ENCODE results near the gene IL1B. TPM values are rescaled to one million over a fixed set of nuclear protein-coding genes. Genes with fewer than 3 reads are reported as not detected.

Gene IL1B
- polyA plus RNA-seq, 4 donors = 0.43 to 1.2 (median 0.84) TPM

DNA sequence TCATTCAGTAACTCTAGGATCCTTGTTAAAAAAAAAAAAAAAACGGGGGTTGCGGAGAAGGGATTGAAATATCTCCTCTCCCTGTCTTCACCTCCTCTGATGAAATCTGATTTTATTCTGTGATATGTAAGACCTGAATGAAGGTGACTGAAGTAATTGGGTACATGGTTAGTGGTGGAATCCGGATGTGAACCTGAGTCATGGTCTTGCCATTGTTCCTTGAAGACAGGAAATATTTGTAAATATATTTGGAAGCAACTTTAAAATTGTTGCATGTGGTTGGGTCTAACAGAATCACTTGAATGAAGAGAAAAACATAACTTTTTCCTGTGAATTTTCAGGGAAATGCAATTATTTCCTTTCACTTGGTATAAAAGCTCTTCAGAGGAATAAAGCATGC lies 49.3 kb downstream of the IL1B start:
- DNase-seq (ENCODE audit: low read depth in 4 of 4, low spot score in 3 of 4) = no peak

DNA sequence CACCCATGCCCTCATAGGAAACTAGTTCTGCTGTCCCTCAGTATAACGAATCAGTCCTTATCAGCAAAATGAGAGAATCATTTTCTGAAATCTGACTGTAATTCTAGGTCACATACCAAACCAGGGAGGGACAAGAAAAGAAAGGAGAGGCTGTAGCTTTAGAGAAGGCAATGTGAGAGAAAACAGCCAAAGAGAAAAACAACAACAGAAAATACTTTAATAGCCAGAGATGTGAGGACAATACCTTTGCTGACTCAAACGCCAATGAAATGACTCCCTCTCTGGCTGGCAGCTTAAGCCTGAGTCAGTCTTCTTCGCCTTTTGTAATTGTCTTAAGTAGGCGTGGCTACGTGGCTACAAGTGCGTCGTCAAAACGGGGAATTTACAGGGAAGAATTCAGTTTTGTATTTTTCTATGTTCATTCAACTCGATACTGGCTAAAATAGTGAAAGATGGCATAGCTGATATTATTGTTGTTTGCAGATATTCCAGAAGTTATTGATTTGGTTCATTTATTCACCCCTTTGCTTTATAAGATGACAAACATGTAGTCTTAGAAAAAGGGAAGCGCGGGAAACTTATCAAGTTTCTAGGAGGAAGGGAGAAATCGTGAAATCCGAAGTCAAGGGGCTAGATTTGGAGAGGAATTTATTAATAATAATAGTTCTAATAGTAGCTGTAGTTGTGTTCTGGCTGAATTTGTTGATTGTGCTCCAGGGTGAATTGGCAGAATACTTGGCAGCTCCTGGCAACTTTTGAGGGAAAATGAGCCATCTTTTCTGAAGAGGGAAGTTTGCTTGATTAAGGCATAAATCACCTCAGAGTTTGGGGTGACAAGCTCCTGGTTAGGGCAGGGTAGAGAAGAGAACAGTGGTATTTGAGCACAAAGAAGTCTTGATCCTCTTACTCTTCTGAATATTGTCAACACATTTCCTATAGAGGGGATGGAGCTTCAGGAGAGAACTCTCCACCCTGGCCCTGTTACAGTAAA lies 52.1 kb downstream of the IL1B start, which contains the start of gene IL1A:
IL1A (minus strand) TSS at position 295 of the 991 bp plus-strand sequence. CDS start 723 bp downstream, outside the sequence.
- DNase-seq (ENCODE audit: low read depth in 4 of 4, low spot score in 3 of 4) = no peak

DNA sequence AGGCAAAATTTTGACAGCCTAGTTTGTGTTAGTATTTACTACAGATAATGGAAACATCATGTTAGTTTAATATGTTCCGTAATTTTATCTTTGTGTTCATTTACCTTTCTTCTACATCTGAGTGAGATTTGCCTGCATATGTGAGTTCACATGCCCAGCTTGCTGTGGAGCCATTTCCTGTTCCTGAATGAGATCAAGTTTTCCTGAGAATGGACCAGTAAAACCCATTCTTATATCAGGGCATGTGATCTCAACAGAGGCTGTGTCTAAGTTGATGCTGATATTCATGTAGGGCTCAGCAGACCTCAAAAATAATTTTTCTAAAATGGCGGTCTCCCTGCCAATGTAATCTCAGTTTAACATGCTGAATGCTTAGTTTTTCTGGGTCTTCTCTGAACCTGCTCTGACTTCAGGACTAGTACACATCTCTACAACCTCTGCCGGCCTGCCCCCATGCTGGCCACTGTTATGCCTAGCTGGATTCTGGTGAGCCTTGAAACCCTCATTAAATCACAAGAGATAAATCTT lies 53.3 kb downstream of the IL1B start:
- DNase-seq (ENCODE audit: low read depth in 4 of 4, low spot score in 3 of 4) = no peak

DNA sequence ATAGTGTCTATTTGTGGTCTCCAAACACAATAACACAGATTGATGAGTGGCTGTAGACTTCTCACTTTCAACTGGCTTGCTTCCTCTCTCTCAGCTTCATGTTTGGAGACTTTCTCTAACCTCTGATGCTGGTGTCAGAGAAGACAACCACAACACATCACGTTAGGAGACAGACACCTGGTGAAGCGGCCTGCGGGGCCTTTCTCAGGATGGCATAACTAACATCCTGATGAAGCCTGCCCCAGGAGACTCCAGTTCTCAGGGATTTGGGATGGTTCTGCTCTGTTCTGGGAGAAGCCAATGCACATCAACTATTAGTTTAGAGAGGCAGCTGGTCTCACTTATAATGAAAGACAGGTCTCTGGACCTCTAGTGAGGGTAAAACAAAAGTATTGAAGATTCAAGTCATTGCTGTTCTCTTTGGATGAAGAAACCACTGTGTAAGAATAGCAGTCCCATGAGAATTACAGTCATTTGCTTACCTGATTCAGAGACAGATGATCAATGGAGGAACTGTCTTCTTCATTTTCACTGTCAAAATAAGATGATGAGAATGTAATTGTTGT lies 54.3 kb downstream of the IL1B start:
- DNase-seq (ENCODE audit: low read depth in 4 of 4, low spot score in 3 of 4) = no peak

Other genes with a start within 250 kb of the IL1B start
- 10 to 100 TPM; 37.3 to 42.9 (median 41.9) TPM for gene SLC20A1, start 190.8 kb downstream of the IL1B start, polyA plus RNA-seq (ENCODE audit: insufficient read length in 4 of 4)
- under 1 TPM in 3 of 4 donors, not detected in 1; 0.08 to 0.48 (median 0.29) TPM for gene NT5DC4, start 115.8 kb downstream of the IL1B start, polyA plus RNA-seq (ENCODE audit: insufficient read length in 4 of 4)
- gene CKAP2L, start 72.2 kb downstream of the IL1B start, polyA plus RNA-seq (ENCODE audit: insufficient read length in 4 of 4) = 10 to 100 TPM; 13.8 to 16.6 (median 15.2) TPM
- gene IL1A, start 52.3 kb downstream of the IL1B start, polyA plus RNA-seq (ENCODE audit: insufficient read length in 4 of 4) = under 1 TPM in 2 of 4 donors, not detected in 2; 0.23 to 0.31 TPM
- under 1 TPM in 2 of 4 donors, not detected in 2; 0.26 to 0.27 TPM for gene IL37, start 74.4 kb upstream of the IL1B start, polyA plus RNA-seq (ENCODE audit: insufficient read length in 4 of 4)
- under 1 TPM in 3 of 4 donors, not detected in 1; 0.05 to 0.29 (median 0.17) TPM for gene IL36G, start 141.2 kb upstream of the IL1B start, polyA plus RNA-seq (ENCODE audit: insufficient read length in 4 of 4)
- not detected for gene IL36A, start 168.7 kb upstream of the IL1B start, polyA plus RNA-seq (ENCODE audit: insufficient read length in 4 of 4)
- gene IL36B, start 216.1 kb upstream of the IL1B start, polyA plus RNA-seq (ENCODE audit: insufficient read length in 4 of 4) = not detected
- not detected for gene IL36RN, start 222.4 kb upstream of the IL1B start, polyA plus RNA-seq (ENCODE audit: insufficient read length in 4 of 4)
- gene IL1F10, start 231.2 kb upstream of the IL1B start, polyA plus RNA-seq (ENCODE audit: insufficient read length in 4 of 4) = not detected

All from right renal pelvis (tissue), 4 donors.